B cell (primary cell): ENCODE data around the gene TAF13.

Experiments used
- CTCF ChIP-seq: fragments of 200-600 bp; IDR thresholded peaks from one replicate; pipeline ENCODE4 v1.8.0; 2022; ENCODE audit warnings: antibody characterized with exemption, mild to moderate bottlenecking
- EZH2 ChIP-seq: IDR thresholded peaks from 2 replicates; pipeline ENCODE4 v1.6.1; 2012; ENCODE audit warnings: borderline replicate concordance, low read depth, mild to moderate bottlenecking, moderate library complexity, low read length; ENCODE audit not compliant: insufficient read depth, poor library complexity, severe bottlenecking

- no peak for TF ChIP-seq CTCF
- TF ChIP-seq EZH2 = no peak
Observed at GRCh38 chr1:109046671-109047070, 29.1 kb downstream of the TAF13 start.
